ENCODE results near the gene FMO3. TPM values are rescaled to one million over a fixed set of nuclear protein-coding genes. Genes with fewer than 3 reads are reported as not detected.

The FMO3 gene
- total RNA-seq, 1 donor from 2014 or later = not detected

GRCh38 chr1:171107262-171107940 is 16.7 kb downstream of the FMO3 start:
- DNase-seq = no peak
- H3K9me3 Mint-ChIP-seq = no peaks in the 10 kb centered on the region
- no peaks in the 10 kb centered on the region for H3K36me3 Mint-ChIP-seq (ENCODE audit: low read depth)
- no peaks in the 10 kb centered on the region for H3K4me1 Mint-ChIP-seq
- no peaks in the 10 kb centered on the region for H3K27me3 Mint-ChIP-seq
- H3K27ac Mint-ChIP-seq = no peak overlapping the region
- intact Hi-C loops (cut with micrococcal nuclease) = no loop called here
- H3K4me3 Mint-ChIP-seq = no peak overlapping the region

GRCh38 chr1:171107969-171108368 is 17.3 kb downstream of the FMO3 start:
- Mint-ChIP-seq H3K27ac (no peak overlapping the region), H3K9me3 (no peaks in the 10 kb centered on the region), H3K36me3 (ENCODE audit: low read depth) (no peaks in the 10 kb centered on the region)

GRCh38 chr1:171109966-171110365 is 19.3 kb downstream of the FMO3 start:
- no peak overlapping the region for H3K27ac Mint-ChIP-seq
- no peaks in the 10 kb centered on the region for H3K9me3 Mint-ChIP-seq
- no peaks in the 10 kb centered on the region for H3K27me3 Mint-ChIP-seq
- DNase-seq = no peak
- no peaks in the 10 kb centered on the region for H3K36me3 Mint-ChIP-seq (ENCODE audit: low read depth)
- no peak overlapping the region for H3K4me3 Mint-ChIP-seq
- intact Hi-C loops (cut with micrococcal nuclease) = no loop called here
- no peaks in the 10 kb centered on the region for H3K4me1 Mint-ChIP-seq

More at GRCh38 chr1:171107969-171108368, 17.3 kb downstream of the FMO3 start:
- no peaks in the 10 kb centered on the region for H3K4me1 Mint-ChIP-seq
- H3K4me3 Mint-ChIP-seq = no peak overlapping the region
- no peak for DNase-seq
- intact Hi-C loops (cut with micrococcal nuclease) = no loop called here
- H3K27me3 Mint-ChIP-seq = no peaks in the 10 kb centered on the region

- no peaks in the 10 kb centered on the region for H3K4me1 Mint-ChIP-seq
- H3K9me3 Mint-ChIP-seq = no peaks in the 10 kb centered on the region
- intact Hi-C loops (cut with micrococcal nuclease) = no loop called here
- no peak overlapping the region for H3K4me3 Mint-ChIP-seq
- no peaks in the 10 kb centered on the region for H3K27me3 Mint-ChIP-seq
- H3K36me3 Mint-ChIP-seq (ENCODE audit: low read depth) = no peaks in the 10 kb centered on the region
- H3K27ac Mint-ChIP-seq = no peak overlapping the region
- no peak for DNase-seq
Measured at GRCh38 chr1:171110621-171111326, 20.1 kb downstream of the FMO3 start.

- DNase-seq = no peak
- Mint-ChIP-seq H3K4me3 (no peak overlapping the region), H3K9me3 (no peaks in the 10 kb centered on the region), H3K27me3 (no peaks in the 10 kb centered on the region), H3K27ac (no peak overlapping the region), H3K4me1 (no peaks in the 10 kb centered on the region), H3K36me3 (ENCODE audit: low read depth) (no peaks in the 10 kb centered on the region)
- intact Hi-C loops (cut with micrococcal nuclease) = no loop called here
Measured at GRCh38 chr1:171112119-171112518, 21.4 kb downstream of the FMO3 start.

GRCh38 chr1:171113382-171113781 is 22.7 kb downstream of the FMO3 start:
- H3K27ac Mint-ChIP-seq = no peak overlapping the region
- H3K36me3 Mint-ChIP-seq (ENCODE audit: low read depth) = no peaks in the 10 kb centered on the region
- H3K9me3 Mint-ChIP-seq = no peaks in the 10 kb centered on the region
- H3K4me3 Mint-ChIP-seq = no peak overlapping the region
- no peaks in the 10 kb centered on the region for H3K4me1 Mint-ChIP-seq
- H3K27me3 Mint-ChIP-seq = no peaks in the 10 kb centered on the region
- DNase-seq = no peak
- intact Hi-C loops (cut with micrococcal nuclease) = no loop called here

- intact Hi-C loops (cut with micrococcal nuclease) = no loop called here
- no peak for DNase-seq
- no peak overlapping the region for H3K4me3 Mint-ChIP-seq
- H3K36me3 Mint-ChIP-seq (ENCODE audit: low read depth) = no peaks in the 10 kb centered on the region
- H3K27me3 Mint-ChIP-seq = peaks cover 1% of the 10 kb centered on the region
- H3K4me1 Mint-ChIP-seq = no peaks in the 10 kb centered on the region
- H3K27ac Mint-ChIP-seq = no peak overlapping the region
- no peaks in the 10 kb centered on the region for H3K9me3 Mint-ChIP-seq
Measured at GRCh38 chr1:171115280-171115897, 24.7 kb downstream of the FMO3 start.

- no peak for DNase-seq
- H3K36me3 Mint-ChIP-seq (ENCODE audit: low read depth) = no peaks in the 10 kb centered on the region
- intact Hi-C loops (cut with micrococcal nuclease) = no loop called here
- no peak overlapping the region for H3K4me3 Mint-ChIP-seq
- H3K27me3 Mint-ChIP-seq = peaks cover 1% of the 10 kb centered on the region
- H3K4me1 Mint-ChIP-seq = no peaks in the 10 kb centered on the region
- H3K27ac Mint-ChIP-seq = no peak overlapping the region
- H3K9me3 Mint-ChIP-seq = no peaks in the 10 kb centered on the region
Measured at GRCh38 chr1:171116676-171117075, 26.0 kb downstream of the FMO3 start.

- no peak for DNase-seq
- H3K4me3 Mint-ChIP-seq = no peak overlapping the region
- no peaks in the 10 kb centered on the region for H3K4me1 Mint-ChIP-seq
- H3K9me3 Mint-ChIP-seq = no peaks in the 10 kb centered on the region
- no peak overlapping the region for H3K27ac Mint-ChIP-seq
- H3K27me3 Mint-ChIP-seq = peaks cover 1% of the 10 kb centered on the region
- no peaks in the 10 kb centered on the region for H3K36me3 Mint-ChIP-seq (ENCODE audit: low read depth)
- intact Hi-C loops (cut with micrococcal nuclease) = no loop called here
Measured at GRCh38 chr1:171117085-171117484, 26.4 kb downstream of the FMO3 start.

- no peak overlapping the region for H3K4me3 Mint-ChIP-seq
- intact Hi-C loops (cut with micrococcal nuclease) = no loop called here
- no peaks in the 10 kb centered on the region for H3K9me3 Mint-ChIP-seq
- no peaks in the 10 kb centered on the region for H3K36me3 Mint-ChIP-seq (ENCODE audit: low read depth)
- H3K27me3 Mint-ChIP-seq = peaks cover 1% of the 10 kb centered on the region
- no peak overlapping the region for H3K27ac Mint-ChIP-seq
- no peaks in the 10 kb centered on the region for H3K4me1 Mint-ChIP-seq
- DNase-seq = no peak
Measured at GRCh38 chr1:171119648-171120047, 28.9 kb downstream of the FMO3 start.

GRCh38 chr1:171122299-171122698 is 31.6 kb downstream of the FMO3 start:
- Mint-ChIP-seq H3K36me3 (ENCODE audit: low read depth) (no peaks in the 10 kb centered on the region), H3K27me3 (peaks cover 1% of the 10 kb centered on the region), H3K27ac (no peak overlapping the region), H3K4me3 (no peak overlapping the region), H3K4me1 (no peaks in the 10 kb centered on the region), H3K9me3 (no peaks in the 10 kb centered on the region)
- intact Hi-C loops (cut with micrococcal nuclease) = no loop called here
- DNase-seq = no peak

GRCh38 chr1:171122893-171123292 is 32.2 kb downstream of the FMO3 start:
- no peak overlapping the region for H3K4me3 Mint-ChIP-seq
- intact Hi-C loops (cut with micrococcal nuclease) = no loop called here

GRCh38 chr1:171126504-171126903 is 35.8 kb downstream of the FMO3 start:
- Mint-ChIP-seq H3K36me3 (ENCODE audit: low read depth) (no peaks in the 10 kb centered on the region), H3K4me1 (no peaks in the 10 kb centered on the region), H3K9me3 (no peaks in the 10 kb centered on the region), H3K27me3 (no peaks in the 10 kb centered on the region), H3K27ac (no peak overlapping the region), H3K4me3 (no peak overlapping the region)
- no peak for DNase-seq
- intact Hi-C loops (cut with micrococcal nuclease) = no loop called here

More at GRCh38 chr1:171122893-171123292, 32.2 kb downstream of the FMO3 start:
- DNase-seq = no peak
- Mint-ChIP-seq H3K9me3 (no peaks in the 10 kb centered on the region), H3K36me3 (ENCODE audit: low read depth) (no peaks in the 10 kb centered on the region), H3K27me3 (peaks cover 1% of the 10 kb centered on the region), H3K4me1 (no peaks in the 10 kb centered on the region), H3K27ac (no peak overlapping the region)

- no peaks in the 10 kb centered on the region for H3K4me1 Mint-ChIP-seq
- intact Hi-C loops (cut with micrococcal nuclease) = no loop called here
- no peaks in the 10 kb centered on the region for H3K36me3 Mint-ChIP-seq (ENCODE audit: low read depth)
- no peak overlapping the region for H3K4me3 Mint-ChIP-seq
- no peaks in the 10 kb centered on the region for H3K9me3 Mint-ChIP-seq
- H3K27me3 Mint-ChIP-seq = no peaks in the 10 kb centered on the region
- H3K27ac Mint-ChIP-seq = no peak overlapping the region
- DNase-seq = no peak
Measured at GRCh38 chr1:171127099-171127498, 36.4 kb downstream of the FMO3 start.
